GM13977 (cell line): ENCODE results near the gene LMF2.

Source experiments
- DNase-seq: peaks from one replicate; pipeline ENCODE4 v3.0.0; 2012; ENCODE audit warnings: low spot score
- CTCF ChIP-seq: IDR thresholded peaks from 2 replicates; pipeline ENCODE4 v1.5.1; 2012; ENCODE audit warnings: mild to moderate bottlenecking, control low read depth; ENCODE audit not compliant: insufficient read depth; ENCODE audit errors: extremely low read depth, missing control alignments
- in situ Hi-C: fragments of 300-500 bp; cut with MboI; formaldehyde crosslinking; loops from one replicate; pipeline ENCODE4 v1.12.0; 2022; ENCODE audit warnings: low sequenced_read_pairs, low pct_unique_long_range_greater_than_20kb, mixed read lengths, inconsistent platforms; ENCODE audit not compliant: unreplicated experiment

The LMF2 gene

GRCh38 chr22:50485221-50486131 lies 22.0 kb downstream of the LMF2 start:
- in situ Hi-C loops, result no loop called here
- no peak for TF ChIP-seq CTCF
- no peak for DNase-seq

GRCh38 chr22:50483977-50484853 lies 23.3 kb downstream of the LMF2 start:
- no peak for DNase-seq
- in situ Hi-C loops, result no loop called here
- TF ChIP-seq CTCF, result no peak

GRCh38 chr22:50483556-50483955 lies 23.9 kb downstream of the LMF2 start:
- no peak for DNase-seq
- in situ Hi-C loops, result no loop called here
- no peak for TF ChIP-seq CTCF

GRCh38 chr22:50483106-50483505 lies 24.4 kb downstream of the LMF2 start:
- in situ Hi-C loops, result no loop called here
- no peak for DNase-seq
- TF ChIP-seq CTCF, result no peak

GRCh38 chr22:50482107-50483074 lies 25.1 kb downstream of the LMF2 start:
- in situ Hi-C loops, result no loop called here

More at GRCh38 chr22:50482107-50483074, 25.1 kb downstream of the LMF2 start:
- no peak for TF ChIP-seq CTCF
- no peak for DNase-seq
